Hepatocyte (in vitro differentiated cells): ENCODE data around the gene OR52J3.

Source experiments
- EZH2 ChIP-seq: fragments of 200-600 bp; sonication (generic); IDR thresholded peaks from 2 replicates; pipeline ENCODE4 v1.6.1; 2016; ENCODE audit warnings: antibody characterized with exemption, mild to moderate bottlenecking, borderline replicate concordance
- TF ChIP-seq, protein P1 (sequence below): fragments of 200-600 bp; sonication (generic); IDR thresholded peaks from 2 replicates; pipeline ENCODE4 v1.5.1; 2016; ENCODE audit warnings: antibody characterized with exemption, mild to moderate bottlenecking; ENCODE audit not compliant: poor library complexity

- TF ChIP-seq, protein P1, sequence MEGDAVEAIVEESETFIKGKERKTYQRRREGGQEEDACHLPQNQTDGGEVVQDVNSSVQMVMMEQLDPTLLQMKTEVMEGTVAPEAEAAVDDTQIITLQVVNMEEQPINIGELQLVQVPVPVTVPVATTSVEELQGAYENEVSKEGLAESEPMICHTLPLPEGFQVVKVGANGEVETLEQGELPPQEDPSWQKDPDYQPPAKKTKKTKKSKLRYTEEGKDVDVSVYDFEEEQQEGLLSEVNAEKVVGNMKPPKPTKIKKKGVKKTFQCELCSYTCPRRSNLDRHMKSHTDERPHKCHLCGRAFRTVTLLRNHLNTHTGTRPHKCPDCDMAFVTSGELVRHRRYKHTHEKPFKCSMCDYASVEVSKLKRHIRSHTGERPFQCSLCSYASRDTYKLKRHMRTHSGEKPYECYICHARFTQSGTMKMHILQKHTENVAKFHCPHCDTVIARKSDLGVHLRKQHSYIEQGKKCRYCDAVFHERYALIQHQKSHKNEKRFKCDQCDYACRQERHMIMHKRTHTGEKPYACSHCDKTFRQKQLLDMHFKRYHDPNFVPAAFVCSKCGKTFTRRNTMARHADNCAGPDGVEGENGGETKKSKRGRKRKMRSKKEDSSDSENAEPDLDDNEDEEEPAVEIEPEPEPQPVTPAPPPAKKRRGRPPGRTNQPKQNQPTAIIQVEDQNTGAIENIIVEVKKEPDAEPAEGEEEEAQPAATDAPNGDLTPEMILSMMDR: no peak
- TF ChIP-seq EZH2: no peak
These were observed 35.1 kb downstream of the OR52J3 start for GRCh38 chr11:5081405-5081804.
